ENCODE measurements around the gene SSH2.
"Not testable (repeated sequence)": the region's sequence is repeated elsewhere in the genome, so short reads cannot be mapped to it uniquely, and the experiment has no call there.

The SSH2 gene

GRCh38 chr17:29833801-29834200 lies 96.2 kb downstream of the SSH2 start:
- no peak for DNase-seq

GRCh38 chr17:29828676-29829284 lies 101.2 kb downstream of the SSH2 start:
- no peak for DNase-seq

GRCh38 chr17:29827179-29827578 lies 102.8 kb downstream of the SSH2 start:
- no peak for DNase-seq

- no peak for DNase-seq
These were observed 103.8 kb downstream of the SSH2 start for GRCh38 chr17:29826114-29826692.

GRCh38 chr17:29825604-29826003 lies 104.4 kb downstream of the SSH2 start:
- no peak for DNase-seq

GRCh38 chr17:29821897-29822296 lies 108.1 kb downstream of the SSH2 start:
- no peak for DNase-seq

- no peak for DNase-seq
These were observed 109.6 kb downstream of the SSH2 start for GRCh38 chr17:29820425-29820824.

GRCh38 chr17:29807520-29808361 lies 122.3 kb downstream of the SSH2 start:
- peak; percentile 73 for DNase-seq

- no peak for DNase-seq
These were observed 127.8 kb downstream of the SSH2 start for GRCh38 chr17:29802246-29802645.

- DNase-seq = no peak
These were observed 129.6 kb downstream of the SSH2 start for GRCh38 chr17:29800457-29800856.

- DNase-seq = no peak
These were observed 133.4 kb downstream of the SSH2 start for GRCh38 chr17:29796652-29797051.

GRCh38 chr17:29793501-29793900 lies 136.5 kb downstream of the SSH2 start:
- DNase-seq = no peak

- no peak for DNase-seq
These were observed 138.5 kb downstream of the SSH2 start for GRCh38 chr17:29791336-29792080.

- DNase-seq = no peak
These were observed 140.5 kb downstream of the SSH2 start for GRCh38 chr17:29789196-29790170.

- no peak for DNase-seq
These were observed 142.0 kb downstream of the SSH2 start for GRCh38 chr17:29787995-29788394.

- no peak for DNase-seq
These were observed 147.1 kb downstream of the SSH2 start for GRCh38 chr17:29782917-29783316.

- DNase-seq = not testable (repeated sequence)
These were observed 150.2 kb downstream of the SSH2 start for GRCh38 chr17:29779812-29780190.

- peak; percentile 81 for DNase-seq
These were observed 150.8 kb downstream of the SSH2 start for GRCh38 chr17:29778956-29779811.

- no peak for DNase-seq
These were observed 152.4 kb downstream of the SSH2 start for GRCh38 chr17:29777663-29778062.

GRCh38 chr17:29776026-29776425 lies 154.0 kb downstream of the SSH2 start:
- no peak for DNase-seq

- DNase-seq = no peak
These were observed 157.0 kb downstream of the SSH2 start for GRCh38 chr17:29772981-29773380.
